HG02885 (cell line): ENCODE results near the gene NFE2L1.

ENCODE experiments used
- ATAC-seq: cut with Tn5 transposase; IDR thresholded peaks from one replicate; pipeline ENCODE4 v1.9.1; 2021; ENCODE audit warnings: mild to moderate bottlenecking; ENCODE audit not compliant: unreplicated experiment, poor library complexity

Gene NFE2L1

GRCh38 chr17:48102798-48103715, 54.9 kb downstream of the NFE2L1 start:
- no peak for ATAC-seq

GRCh38 chr17:48104440-48104839, 56.3 kb downstream of the NFE2L1 start:
- no peak for ATAC-seq

- no peak for ATAC-seq
Measured at GRCh38 chr17:48106802-48107136, 58.6 kb downstream of the NFE2L1 start.

- peak; percentile 85 for ATAC-seq
Measured at GRCh38 chr17:48107137-48108055, 59.2 kb downstream of the NFE2L1 start, which contains the start of gene SNX11. Gene SNX11, plus strand, starts transcription at chr17:48107766. Its CDS starts 4,278 bp downstream, at chr17:48112044.

- no peak for ATAC-seq
Measured at GRCh38 chr17:48110761-48111160, 62.6 kb downstream of the NFE2L1 start.
